Parathyroid adenoma (tissue), 2 donors: Measurements from ENCODE around the gene NSUN7.
"Not testable (repeated sequence)": the region's sequence is repeated elsewhere in the genome, so short reads cannot be mapped to it uniquely, and the experiment has no call there.

ENCODE experiments used
- H2AFZ ChIP-seq: fragments of 300-600 bp; sonication (generic); one replicate; pipeline ENCODE4 v1.7.0; 2017; ENCODE audit warnings: antibody characterized with exemption, mild to moderate bottlenecking
- H3K27ac ChIP-seq: fragments of 300-600 bp; sonication (generic); one replicate; pipeline ENCODE4 v1.7.0; 2017
- H3K27me3 ChIP-seq: fragments of 300-600 bp; sonication (generic); one replicate; pipeline ENCODE4 v1.7.0; 2017; ENCODE audit warnings: low read length; ENCODE audit not compliant: control insufficient read depth, insufficient read depth
- H3K36me3 ChIP-seq: fragments of 300-600 bp; sonication (generic); one replicate; pipeline ENCODE4 v1.7.0; 2017; ENCODE audit warnings: low read length; ENCODE audit not compliant: control insufficient read depth, insufficient read depth
- H3K4me1 ChIP-seq: fragments of 300-600 bp; sonication (generic); one replicate; pipeline ENCODE4 v1.7.0; 2017; ENCODE audit warnings: control low read depth
- H3K4me2 ChIP-seq: fragments of 300-600 bp; sonication (generic); one replicate; pipeline ENCODE4 v1.7.0; 2017; ENCODE audit warnings: low read length
- H3K4me3 ChIP-seq: fragments of 300-600 bp; sonication (generic); one replicate; pipeline ENCODE4 v1.7.0; 2017; ENCODE audit warnings: low read depth, low read length
- H3K79me2 ChIP-seq: fragments of 300-600 bp; sonication (generic); one replicate; pipeline ENCODE4 v1.7.0; 2017; ENCODE audit warnings: control low read depth
- H3K9ac ChIP-seq: fragments of 300-600 bp; sonication (generic); one replicate; pipeline ENCODE4 v1.7.0; 2017; ENCODE audit warnings: mild to moderate bottlenecking
- H3K9me3 ChIP-seq: fragments of 300-600 bp; sonication (generic); one replicate; pipeline ENCODE4 v1.7.0; 2017; ENCODE audit warnings: low read length; ENCODE audit not compliant: control insufficient read depth
- CTCF ChIP-seq: fragments of 300-600 bp; sonication (generic); IDR thresholded peaks from one replicate; pipeline ENCODE4 v1.7.0; 2017; ENCODE audit warnings: antibody characterized with exemption, mild to moderate bottlenecking
- donor health status: primary hyperparathyroidism.

Gene NSUN7

GRCh38 chr4:40710484-40711254 is 39.1 kb upstream of the NSUN7 start:
- Histone ChIP-seq H3K36me3 (no peaks in the 10 kb centered on the region), H3K4me1 (no peaks in the 10 kb centered on the region), H3K27ac (no peak overlapping the region), H3K9me3 (no peaks in the 10 kb centered on the region), H3K79me2 (no peaks in the 10 kb centered on the region), H3K4me2 (no peak overlapping the region), H3K9ac (no peak overlapping the region), H3K27me3 (no peaks in the 10 kb centered on the region), H3K4me3 (no peak overlapping the region), H2AFZ (no peak overlapping the region)
- TF ChIP-seq CTCF = no peak

- H3K9me3 ChIP-seq = not testable (repeated sequence)
These were observed 36.8 kb upstream of the NSUN7 start for GRCh38 chr4:40713001-40713400.

GRCh38 chr4:40713798-40714197 is 36.0 kb upstream of the NSUN7 start:
- no peaks in the 10 kb centered on the region for H3K4me1 ChIP-seq
- no peak for TF ChIP-seq CTCF

More at GRCh38 chr4:40713001-40713400, 36.8 kb upstream of the NSUN7 start:
- not testable (repeated sequence) for H3K4me3 ChIP-seq, H3K4me2 ChIP-seq, H3K9ac ChIP-seq, H3K27me3 ChIP-seq, H3K4me1 ChIP-seq, H3K79me2 ChIP-seq, H3K27ac ChIP-seq, H3K36me3 ChIP-seq
- peak overlapping the region; percentile 42 for H2AFZ ChIP-seq

GRCh38 chr4:40718586-40718985 is 31.2 kb upstream of the NSUN7 start:
- Histone ChIP-seq H3K9me3 (no peaks in the 10 kb centered on the region), H3K4me2 (no peak overlapping the region), H3K36me3 (no peaks in the 10 kb centered on the region), H3K9ac (no peak overlapping the region), H3K27ac (peak overlapping the region; percentile 2), H3K4me3 (no peak overlapping the region), H3K27me3 (no peaks in the 10 kb centered on the region), H2AFZ (peak overlapping the region; percentile 51), H3K4me1 (no peaks in the 10 kb centered on the region), H3K79me2 (no peaks in the 10 kb centered on the region)
- no peak for TF ChIP-seq CTCF

More at GRCh38 chr4:40713798-40714197, 36.0 kb upstream of the NSUN7 start:
- no peak overlapping the region for H3K27ac ChIP-seq
- H3K9ac ChIP-seq = no peak overlapping the region
- no peaks in the 10 kb centered on the region for H3K36me3 ChIP-seq
- H3K27me3 ChIP-seq = no peaks in the 10 kb centered on the region
- H3K4me2 ChIP-seq = no peak overlapping the region
- H3K4me3 ChIP-seq = no peak overlapping the region
- no peaks in the 10 kb centered on the region for H3K79me2 ChIP-seq
- no peaks in the 10 kb centered on the region for H3K9me3 ChIP-seq
- no peak overlapping the region for H2AFZ ChIP-seq

GRCh38 chr4:40719008-40719623 is 30.6 kb upstream of the NSUN7 start:
- TF ChIP-seq CTCF = peak; percentile 53
- no peaks in the 10 kb centered on the region for H3K79me2 ChIP-seq
- no peaks in the 10 kb centered on the region for H3K9me3 ChIP-seq
- no peak overlapping the region for H3K4me3 ChIP-seq
- no peak overlapping the region for H3K27ac ChIP-seq
- no peak overlapping the region for H3K9ac ChIP-seq
- H2AFZ ChIP-seq = peak overlapping the region; percentile 51
- H3K36me3 ChIP-seq = no peaks in the 10 kb centered on the region
- no peak overlapping the region for H3K4me2 ChIP-seq
- no peaks in the 10 kb centered on the region for H3K27me3 ChIP-seq
- no peaks in the 10 kb centered on the region for H3K4me1 ChIP-seq
